Measurements from ENCODE around the gene RXRB. TPM values are rescaled to one million over a fixed set of nuclear protein-coding genes. Genes with fewer than 3 reads are reported as not detected.

The RXRB gene
- total and polyA plus RNA-seq, 7 donors: 19.2 to 45.9 (median 34.7) TPM

DNA sequence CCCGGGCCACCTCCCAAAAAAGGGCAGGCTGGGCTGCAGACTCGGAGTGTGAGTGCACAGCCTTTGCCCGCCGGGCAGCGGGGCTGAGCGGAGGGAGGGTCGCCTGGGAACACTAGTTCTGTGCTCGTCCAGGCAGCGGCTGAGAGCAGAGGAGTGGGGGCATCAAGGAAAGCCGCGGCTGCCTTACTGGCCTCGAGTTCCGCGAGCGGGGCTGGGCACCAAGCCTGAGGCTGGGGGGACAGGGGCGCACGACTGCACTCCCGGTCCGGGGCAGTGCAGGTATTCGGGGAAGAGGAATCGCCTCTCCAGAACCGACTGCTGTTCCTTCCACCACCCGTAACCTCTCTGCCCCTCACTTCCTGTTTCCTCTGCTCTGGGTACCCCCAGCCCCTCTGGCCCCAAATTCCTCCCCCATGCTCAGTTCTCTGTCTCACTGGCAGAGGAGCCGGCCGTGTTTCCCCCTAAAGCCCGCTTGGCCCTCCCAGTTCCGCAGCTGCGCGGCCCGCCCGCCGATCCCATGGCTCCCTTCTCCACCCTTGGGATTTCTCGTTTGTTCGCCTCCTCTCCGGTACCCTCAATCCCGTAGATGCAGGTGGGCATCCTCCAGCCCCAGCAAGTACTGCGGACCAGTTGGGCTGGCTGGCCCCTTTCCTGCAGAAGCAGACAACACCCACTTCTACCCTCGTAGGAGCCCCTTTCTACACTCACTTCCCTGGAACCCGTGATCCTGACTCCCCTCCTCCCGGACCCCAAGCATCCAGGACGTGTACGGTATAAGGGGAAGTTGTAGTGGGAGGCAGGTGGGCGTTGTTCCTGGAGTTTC, 12.9 kb upstream of the RXRB start:
- Histone ChIP-seq H3K4me1 (peaks cover 8% of the 10 kb centered on the region), H3K36me3 (ENCODE audit: insufficient read depth in 1 of 2, low read depth in 1 of 2) (peaks cover 0 to 26% of the 10 kb centered on the region in 2 donors), H3K4me3 (peak overlapping the region; percentile 67), H3K27ac (no peak overlapping the region), H3K27me3 (ENCODE audit: insufficient read depth in 3 of 3, low read length in 2 of 3) (no peaks in the 10 kb centered on the region), H3K9me3 (no peaks in the 10 kb centered on the region)
- TF ChIP-seq, protein P1, sequence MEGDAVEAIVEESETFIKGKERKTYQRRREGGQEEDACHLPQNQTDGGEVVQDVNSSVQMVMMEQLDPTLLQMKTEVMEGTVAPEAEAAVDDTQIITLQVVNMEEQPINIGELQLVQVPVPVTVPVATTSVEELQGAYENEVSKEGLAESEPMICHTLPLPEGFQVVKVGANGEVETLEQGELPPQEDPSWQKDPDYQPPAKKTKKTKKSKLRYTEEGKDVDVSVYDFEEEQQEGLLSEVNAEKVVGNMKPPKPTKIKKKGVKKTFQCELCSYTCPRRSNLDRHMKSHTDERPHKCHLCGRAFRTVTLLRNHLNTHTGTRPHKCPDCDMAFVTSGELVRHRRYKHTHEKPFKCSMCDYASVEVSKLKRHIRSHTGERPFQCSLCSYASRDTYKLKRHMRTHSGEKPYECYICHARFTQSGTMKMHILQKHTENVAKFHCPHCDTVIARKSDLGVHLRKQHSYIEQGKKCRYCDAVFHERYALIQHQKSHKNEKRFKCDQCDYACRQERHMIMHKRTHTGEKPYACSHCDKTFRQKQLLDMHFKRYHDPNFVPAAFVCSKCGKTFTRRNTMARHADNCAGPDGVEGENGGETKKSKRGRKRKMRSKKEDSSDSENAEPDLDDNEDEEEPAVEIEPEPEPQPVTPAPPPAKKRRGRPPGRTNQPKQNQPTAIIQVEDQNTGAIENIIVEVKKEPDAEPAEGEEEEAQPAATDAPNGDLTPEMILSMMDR (IDR thresholded peaks at IDR 0.05): no peak
- ATAC-seq (peak; percentile 12 to 42 (median 18)), DNase-seq (no peak)
- intact Hi-C loops (cut with DNase I): no loop called here
- 1 to 2% (median 1%) methylated on average over 34 to 43 of the region's 43 CpGs for WGBS, 3 donors

- Histone ChIP-seq H3K36me3 (ENCODE audit: insufficient read depth in 1 of 2, low read depth in 1 of 2) (peaks cover 0 to 26% of the 10 kb centered on the region in 2 donors), H3K27me3 (ENCODE audit: insufficient read depth in 3 of 3, low read length in 2 of 3) (no peaks in the 10 kb centered on the region), H3K9me3 (no peaks in the 10 kb centered on the region), H3K4me1 (peaks cover 8% of the 10 kb centered on the region), H3K4me3 (peak overlapping the region; percentile 67), H3K27ac (no peak overlapping the region)
- TF ChIP-seq, protein P1 (IDR thresholded peaks at IDR 0.05): no peak
- intact Hi-C loops (cut with DNase I): no loop called here
- ATAC-seq: no peak
- no peak for DNase-seq
- 0 to 3% (median 1%) methylated on average over 6 of the region's 6 CpGs for WGBS, 3 donors
Observed at GRCh38 chr6:33212857-33213165, 12.3 kb upstream of the RXRB start.

- Histone ChIP-seq H3K27ac (no peak overlapping the region), H3K9me3 (no peaks in the 10 kb centered on the region), H3K36me3 (ENCODE audit: insufficient read depth in 1 of 2, low read depth in 1 of 2) (peaks cover 0 to 26% of the 10 kb centered on the region in 2 donors), H3K4me3 (no peak overlapping the region), H3K27me3 (ENCODE audit: insufficient read depth in 3 of 3, low read length in 2 of 3) (no peaks in the 10 kb centered on the region), H3K4me1 (peaks cover 12% of the 10 kb centered on the region)
- no peak for ATAC-seq
- WGBS, 3 donors: 78 to 83% (median 81%) methylated on average over 14 to 18 of the region's 18 CpGs
- TF ChIP-seq, protein P1 (IDR thresholded peaks at IDR 0.05): no peak
- intact Hi-C loops (cut with DNase I): no loop called here
- no peak for DNase-seq
Observed at GRCh38 chr6:33211666-33212422, 11.4 kb upstream of the RXRB start.

GRCh38 chr6:33211136-33211535, 10.7 kb upstream of the RXRB start:
- Histone ChIP-seq H3K36me3 (ENCODE audit: insufficient read depth in 1 of 2, low read depth in 1 of 2) (peaks cover 0 to 26% of the 10 kb centered on the region in 2 donors), H3K4me3 (no peak overlapping the region), H3K27ac (no peak overlapping the region), H3K27me3 (ENCODE audit: insufficient read depth in 3 of 3, low read length in 2 of 3) (no peaks in the 10 kb centered on the region), H3K4me1 (peaks cover 12% of the 10 kb centered on the region), H3K9me3 (no peaks in the 10 kb centered on the region)
- TF ChIP-seq, protein P1 (IDR thresholded peaks at IDR 0.05): no peak
- ATAC-seq: no peak
- intact Hi-C loops (cut with DNase I): no loop called here
- WGBS, 3 donors: 69 to 79% (median 77%) methylated on average over 16 to 17 of the region's 17 CpGs
- DNase-seq: no peak

Measured in psoas muscle (tissue), 8 donors.